22Rv1 (cell line): Measurements from ENCODE around the gene ATP8B4.

Experiments
- H3K27ac ChIP-seq: fragments of 450-650 bp; 2 replicates; pipeline ENCODE4 v1.5.1; 2017
- CTCF ChIP-seq: fragments of 450-650 bp; IDR thresholded peaks from 2 replicates; pipeline ENCODE4 v1.5.1; 2017; ENCODE audit warnings: mild to moderate bottlenecking
- ZFX ChIP-seq: fragments of 450-650 bp; IDR thresholded peaks from 2 replicates; pipeline ENCODE4 v1.6.1; 2017; ENCODE audit warnings: antibody characterized with exemption, borderline replicate concordance

Gene ATP8B4

GRCh38 chr15:50067254-50067653 lies 51.8 kb downstream of the ATP8B4 start:
- no peak overlapping the region for H3K27ac ChIP-seq
- TF ChIP-seq CTCF (no peak), ZFX (no peak)

- no peak overlapping the region for H3K27ac ChIP-seq
- no peak for TF ChIP-seq CTCF
- no peak for TF ChIP-seq ZFX
These were observed 52.4 kb downstream of the ATP8B4 start for GRCh38 chr15:50066666-50067065.

- no peak overlapping the region for H3K27ac ChIP-seq
- TF ChIP-seq CTCF: no peak
- no peak for TF ChIP-seq ZFX
These were observed 52.8 kb downstream of the ATP8B4 start for GRCh38 chr15:50066202-50066601.

- H3K27ac ChIP-seq: no peak overlapping the region
- no peak for TF ChIP-seq CTCF
These were observed 53.8 kb downstream of the ATP8B4 start for GRCh38 chr15:50065279-50065678.

GRCh38 chr15:50064673-50065072 lies 54.4 kb downstream of the ATP8B4 start:
- TF ChIP-seq CTCF (no peak), ZFX (no peak)
- H3K27ac ChIP-seq: no peak overlapping the region

- TF ChIP-seq ZFX (no peak), CTCF (no peak)
These were observed 55.8 kb downstream of the ATP8B4 start for GRCh38 chr15:50063226-50063625.

GRCh38 chr15:50061503-50061902 lies 57.5 kb downstream of the ATP8B4 start:
- H3K27ac ChIP-seq: no peak overlapping the region
- no peak for TF ChIP-seq ZFX
- no peak for TF ChIP-seq CTCF

More at GRCh38 chr15:50063226-50063625, 55.8 kb downstream of the ATP8B4 start:
- no peak overlapping the region for H3K27ac ChIP-seq
